RKO (cell line): ENCODE measurements around the gene SAMD4B.
"Not testable (repeated sequence)": the region's sequence is repeated elsewhere in the genome, so short reads cannot be mapped to it uniquely, and the experiment has no call there.

Experiments used
- DNase-seq: peaks from one replicate; pipeline ENCODE4 v3.0.0-alpha.2; 2016; ENCODE audit warnings: low spot score

Gene SAMD4B

DNA sequence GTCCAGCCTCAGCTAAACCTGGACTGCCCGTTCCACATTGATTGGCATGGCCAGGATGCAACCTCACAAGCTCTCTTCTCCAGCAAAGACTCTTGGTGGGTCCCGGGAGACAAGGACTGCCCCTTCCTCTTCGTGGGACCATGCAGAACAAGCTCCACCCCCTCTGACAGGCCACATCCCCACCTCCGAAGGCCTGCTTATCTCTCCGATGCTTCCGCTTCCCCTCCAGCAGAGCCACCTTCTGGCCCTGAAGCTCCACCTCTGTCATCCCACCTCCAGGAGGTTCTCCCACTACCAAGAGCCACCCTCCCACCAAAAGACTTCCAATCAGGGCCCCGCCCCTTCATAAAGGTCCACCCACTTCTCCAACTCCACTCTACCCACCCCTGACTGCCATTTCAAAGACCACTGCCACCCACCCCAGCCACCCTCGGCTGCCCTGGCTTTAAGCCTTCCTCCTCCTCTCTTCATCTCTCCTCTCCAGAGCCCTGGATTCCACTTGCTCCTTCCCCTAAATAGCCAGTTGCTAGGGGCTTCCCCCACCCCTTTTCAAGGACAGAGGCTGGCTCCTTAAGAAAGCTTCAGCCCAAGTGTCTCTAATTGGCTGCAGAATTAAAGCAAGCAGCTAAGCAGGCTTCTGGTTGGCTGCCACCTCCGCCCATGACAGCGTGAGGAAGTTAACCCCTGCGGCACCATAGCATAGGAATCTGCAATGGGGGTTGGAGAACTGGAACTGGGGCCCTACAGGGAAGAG lies 31.5 kb upstream of the SAMD4B start:
- DNase-seq = peak; percentile 18

DNA sequence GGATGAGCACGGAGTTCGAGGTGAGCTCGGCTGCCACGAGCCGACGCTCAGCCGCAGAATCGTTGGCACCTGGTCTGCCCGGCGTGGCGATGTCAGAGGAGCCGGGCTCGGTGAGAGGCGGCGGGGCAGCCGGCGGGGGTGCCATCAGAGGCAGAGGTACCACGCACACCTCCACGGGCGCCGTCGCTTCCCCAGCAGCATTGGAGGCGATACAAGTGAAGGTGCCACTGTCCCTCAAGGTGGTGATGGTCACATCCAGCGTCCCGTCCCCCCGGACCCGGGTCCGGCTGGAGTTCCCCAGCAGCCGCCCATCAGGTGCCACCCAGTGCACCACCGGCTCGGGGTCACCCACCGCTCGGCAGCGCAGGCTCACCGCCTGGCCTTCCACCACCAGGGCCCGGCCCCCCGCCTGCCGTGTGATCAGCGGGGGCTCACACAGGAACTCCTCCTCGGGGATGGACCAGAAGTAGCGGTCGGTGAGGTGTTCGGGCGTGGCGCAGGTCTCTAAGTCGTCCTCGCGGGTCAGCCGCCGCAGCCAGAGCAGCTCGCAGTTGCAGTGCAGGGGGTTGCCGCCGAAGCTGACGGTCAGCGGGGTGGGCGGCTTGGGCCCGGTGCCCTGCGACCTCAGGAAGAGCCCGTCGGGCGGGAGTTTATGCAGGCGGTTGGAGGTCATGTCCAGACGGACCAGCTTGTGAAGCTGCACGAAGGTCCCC lies 28.0 kb upstream of the SAMD4B start:
- DNase-seq = no peak

DNA sequence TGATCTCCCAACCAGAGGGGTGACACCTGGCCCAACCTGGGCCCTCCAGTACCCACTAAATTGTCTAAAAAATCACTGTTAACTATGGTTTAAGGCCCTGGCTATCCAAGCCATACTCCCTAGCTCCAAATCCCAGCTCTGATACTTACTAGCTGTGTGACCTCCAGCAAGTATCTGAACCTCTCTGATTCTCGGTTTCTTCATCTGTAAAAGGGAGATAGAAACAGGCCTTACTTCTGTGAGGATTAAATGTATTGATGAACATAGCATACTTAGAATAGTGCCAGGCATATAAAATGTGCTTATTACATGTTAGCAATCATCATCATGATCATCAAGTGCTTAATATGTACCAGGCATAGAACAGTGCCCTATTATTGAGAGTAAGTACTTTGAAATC lies 26.3 kb upstream of the SAMD4B start:
- no peak for DNase-seq

DNA sequence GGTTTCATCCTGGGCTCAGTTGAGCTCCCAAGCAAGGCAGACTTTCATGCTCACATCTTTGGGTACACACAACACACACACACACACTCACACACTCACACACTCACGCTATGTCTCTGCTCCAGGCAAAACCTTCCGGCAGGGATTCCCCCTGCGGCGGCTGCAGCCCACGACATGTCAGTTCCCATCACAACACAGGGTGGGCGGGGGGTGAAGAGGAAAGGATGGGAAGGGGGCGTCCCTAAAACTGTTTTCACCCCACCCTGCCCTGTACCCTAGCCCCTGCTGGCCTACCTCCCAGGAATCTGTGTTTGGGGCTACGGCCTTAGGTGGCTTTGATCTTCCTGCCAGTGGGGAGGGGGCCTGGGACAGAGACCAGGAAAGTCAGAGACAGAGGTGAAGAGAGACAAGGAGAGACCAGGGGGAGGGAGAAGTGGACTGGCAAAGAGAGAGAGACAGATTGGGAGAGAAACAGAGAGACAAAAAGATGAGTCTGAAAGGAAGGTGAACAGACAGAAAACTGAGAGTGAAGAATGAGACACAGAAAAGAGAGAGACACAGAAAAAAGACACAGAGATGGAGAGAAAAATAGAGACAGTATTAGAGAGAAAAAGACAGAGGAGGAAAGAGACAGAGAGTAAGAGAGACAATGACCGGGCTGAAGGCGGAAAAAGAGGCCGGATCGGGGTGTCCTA lies 25.4 kb upstream of the SAMD4B start:
- no peak for DNase-seq

DNA sequence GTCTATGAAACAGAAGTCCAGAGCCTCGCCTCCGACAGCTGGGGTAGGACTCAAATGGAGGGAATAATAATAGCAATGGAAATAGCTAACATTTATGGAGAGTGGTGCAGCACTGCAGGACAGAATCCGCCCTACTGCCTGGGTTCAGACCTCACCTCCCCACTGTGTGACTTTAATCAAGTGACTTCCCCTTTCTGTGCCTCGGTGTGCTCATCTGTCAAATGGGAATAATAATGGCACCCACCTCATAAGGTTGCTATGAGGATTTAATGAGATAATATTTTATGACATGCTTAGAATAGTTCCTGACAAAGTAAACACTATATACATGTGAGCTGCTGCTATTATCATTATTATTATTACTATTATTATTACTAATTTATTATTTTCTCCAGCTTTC lies 24.7 kb upstream of the SAMD4B start:
- no peak for DNase-seq

DNA sequence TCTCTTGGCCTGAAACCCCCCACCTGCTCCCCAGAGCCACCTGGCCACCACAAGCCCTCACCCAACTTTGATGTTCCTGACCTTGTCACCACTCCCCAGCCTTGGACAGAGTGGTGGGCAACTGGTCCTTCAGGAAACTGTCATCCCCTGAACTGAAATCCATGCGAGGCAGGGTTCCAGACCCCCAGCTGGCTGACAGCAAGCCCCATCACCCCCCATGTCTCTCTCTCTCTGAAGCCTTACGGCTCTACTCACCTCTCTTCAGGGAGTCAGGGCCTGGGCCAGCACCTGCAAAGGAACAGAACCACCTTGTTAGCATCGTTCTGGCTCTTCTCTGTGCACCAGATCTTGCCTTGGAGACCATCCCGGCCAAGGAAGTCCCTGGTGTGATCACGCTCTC lies 24.1 kb upstream of the SAMD4B start:
- DNase-seq = no peak

DNA sequence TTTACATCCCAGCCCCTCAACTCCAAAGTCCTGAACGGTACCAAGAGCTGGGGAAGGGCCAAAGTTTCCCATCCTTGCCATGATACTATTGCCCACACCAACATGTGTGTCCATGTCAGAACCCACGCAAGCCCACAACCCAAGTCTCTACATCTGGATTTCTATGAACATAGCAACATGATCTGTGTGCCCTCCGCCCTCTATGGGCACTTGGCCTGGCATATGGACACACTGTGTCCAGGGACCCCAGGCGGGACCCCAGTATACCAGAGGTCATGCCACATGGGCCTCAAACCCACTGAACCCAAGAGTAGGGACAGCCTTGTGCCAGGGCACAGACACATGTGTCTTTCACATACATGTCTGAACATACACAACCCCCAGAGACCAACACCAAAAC lies 23.5 kb upstream of the SAMD4B start:
- DNase-seq = no peak

DNA sequence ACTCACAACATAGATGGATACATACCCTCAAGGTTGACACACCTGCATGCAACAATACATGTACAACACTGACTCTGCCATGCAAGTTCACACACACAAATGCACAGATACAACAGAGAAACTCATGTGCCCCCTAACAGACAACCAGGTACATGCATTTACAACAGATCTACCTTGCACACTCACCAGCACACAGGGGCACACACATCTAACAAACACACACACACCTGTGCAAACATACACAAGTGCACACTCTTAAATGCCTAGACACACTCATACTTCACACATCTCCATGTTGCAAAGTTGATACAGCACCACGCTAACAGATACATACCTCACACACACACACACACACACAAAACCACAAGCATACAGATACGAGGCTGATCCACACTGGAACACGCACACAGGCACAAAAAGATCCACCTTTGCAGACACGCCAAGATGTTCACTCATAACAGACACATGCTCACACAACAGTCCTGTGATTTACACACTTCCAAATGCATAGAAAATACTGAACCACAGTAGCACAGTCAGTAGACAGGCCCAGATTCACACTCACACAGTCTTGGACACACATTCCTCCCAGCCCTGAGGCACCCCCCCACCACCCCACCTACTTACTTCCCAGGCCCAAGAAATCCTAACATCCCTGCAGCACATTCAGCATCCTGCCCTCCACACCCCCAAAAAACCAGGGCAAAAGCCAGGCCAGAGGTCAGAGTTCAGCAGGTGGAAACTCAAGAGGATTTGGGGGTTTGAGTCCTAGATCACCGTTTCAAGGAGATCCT lies 22.9 kb upstream of the SAMD4B start:
- DNase-seq = no peak

DNA sequence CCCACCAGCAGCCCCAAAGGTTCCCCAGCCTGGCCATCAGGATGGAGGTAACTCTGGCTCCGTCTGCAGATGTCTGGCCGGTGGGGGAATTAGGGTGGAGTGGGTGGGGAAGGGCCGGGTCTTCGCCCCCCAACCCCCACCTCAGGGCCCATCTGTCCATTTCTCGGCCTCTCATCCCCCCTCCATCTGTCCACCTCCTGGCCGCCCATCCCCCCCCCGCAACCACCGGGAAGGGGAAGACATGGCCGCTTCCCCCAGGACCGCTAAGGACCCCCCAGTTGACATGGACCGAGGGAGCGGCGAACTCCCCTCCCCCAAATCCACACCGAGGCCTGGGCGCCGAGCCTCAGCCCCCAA lies 22.4 kb upstream of the SAMD4B start:
- DNase-seq = no peak

DNA sequence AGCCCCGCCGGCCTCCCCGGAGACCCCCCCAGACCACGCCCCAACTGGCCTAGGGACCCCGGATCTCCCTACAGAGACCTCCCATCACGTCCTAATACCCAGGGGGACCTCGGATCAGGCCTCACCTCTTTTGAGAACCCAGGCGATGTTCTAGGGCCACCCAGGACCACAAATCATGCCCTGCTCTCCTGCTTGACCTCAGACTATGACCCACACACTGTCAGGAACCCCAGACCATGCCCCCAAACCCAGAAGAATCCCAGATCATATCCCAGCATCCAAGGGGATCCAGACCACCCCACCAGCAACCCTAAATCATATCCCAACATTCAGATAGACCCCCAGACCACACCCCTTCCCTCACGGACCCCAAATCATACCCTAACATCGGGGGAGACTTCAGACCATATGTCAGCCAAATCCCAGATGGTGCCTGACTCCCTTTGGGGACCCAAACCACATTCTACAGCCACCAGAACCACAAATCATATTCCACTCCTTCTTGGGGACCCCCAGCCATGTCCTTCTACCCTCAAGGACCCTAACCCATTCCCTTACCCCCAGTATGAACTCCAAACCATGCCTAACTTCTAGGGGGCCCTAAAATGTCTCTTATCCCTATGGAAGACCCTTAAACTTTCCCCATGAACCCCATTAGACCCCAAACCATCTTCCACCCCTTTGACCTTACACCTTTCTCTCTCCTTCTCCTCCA lies 20.9 kb upstream of the SAMD4B start:
- DNase-seq = no peak

DNA sequence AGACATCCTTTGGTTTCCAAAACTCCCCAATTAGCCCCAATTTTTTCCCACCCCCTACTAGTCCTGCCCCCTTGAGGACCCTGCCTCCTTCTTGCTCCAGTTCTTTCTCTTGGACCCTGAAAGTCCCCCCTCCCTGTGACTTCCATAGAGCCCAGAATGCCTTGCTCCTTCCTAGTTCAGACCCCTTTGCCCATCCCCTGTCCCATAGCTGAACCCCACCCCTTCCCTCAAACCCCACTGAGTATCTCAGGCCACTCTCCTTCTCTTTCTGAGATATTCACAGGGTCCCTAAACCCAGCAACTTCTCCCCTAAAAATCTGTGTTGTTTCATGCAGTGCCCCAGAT lies 20.4 kb upstream of the SAMD4B start:
- DNase-seq = no peak

DNA sequence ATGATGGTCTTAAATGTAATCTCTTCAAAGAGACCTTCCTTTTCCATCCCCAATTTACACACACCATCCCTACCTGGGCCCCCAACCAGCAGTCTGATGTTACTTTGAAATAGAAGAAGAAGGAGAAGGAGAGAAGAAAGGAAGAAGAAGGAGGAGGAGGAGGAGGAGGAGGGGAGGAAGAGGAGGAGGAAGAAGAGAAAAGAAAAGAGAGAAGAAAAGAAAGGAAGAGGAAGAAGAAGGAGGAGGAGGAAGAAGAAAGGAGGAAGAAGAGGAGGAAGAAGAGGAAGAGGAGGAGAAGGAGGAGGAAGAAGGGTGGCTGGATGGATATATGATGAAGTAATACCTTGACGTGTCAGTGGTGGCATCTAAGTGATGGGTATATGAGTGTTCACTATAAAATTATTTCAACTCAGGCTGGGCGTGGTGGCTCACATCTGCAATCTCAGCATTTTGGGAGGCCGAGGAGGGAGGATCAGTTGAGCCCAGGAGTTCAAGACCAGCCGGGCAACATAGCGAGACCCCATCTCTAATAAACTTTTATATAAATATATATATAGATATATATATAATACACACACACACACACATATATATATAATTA lies 17.9 kb upstream of the SAMD4B start:
- no peak for DNase-seq

DNA sequence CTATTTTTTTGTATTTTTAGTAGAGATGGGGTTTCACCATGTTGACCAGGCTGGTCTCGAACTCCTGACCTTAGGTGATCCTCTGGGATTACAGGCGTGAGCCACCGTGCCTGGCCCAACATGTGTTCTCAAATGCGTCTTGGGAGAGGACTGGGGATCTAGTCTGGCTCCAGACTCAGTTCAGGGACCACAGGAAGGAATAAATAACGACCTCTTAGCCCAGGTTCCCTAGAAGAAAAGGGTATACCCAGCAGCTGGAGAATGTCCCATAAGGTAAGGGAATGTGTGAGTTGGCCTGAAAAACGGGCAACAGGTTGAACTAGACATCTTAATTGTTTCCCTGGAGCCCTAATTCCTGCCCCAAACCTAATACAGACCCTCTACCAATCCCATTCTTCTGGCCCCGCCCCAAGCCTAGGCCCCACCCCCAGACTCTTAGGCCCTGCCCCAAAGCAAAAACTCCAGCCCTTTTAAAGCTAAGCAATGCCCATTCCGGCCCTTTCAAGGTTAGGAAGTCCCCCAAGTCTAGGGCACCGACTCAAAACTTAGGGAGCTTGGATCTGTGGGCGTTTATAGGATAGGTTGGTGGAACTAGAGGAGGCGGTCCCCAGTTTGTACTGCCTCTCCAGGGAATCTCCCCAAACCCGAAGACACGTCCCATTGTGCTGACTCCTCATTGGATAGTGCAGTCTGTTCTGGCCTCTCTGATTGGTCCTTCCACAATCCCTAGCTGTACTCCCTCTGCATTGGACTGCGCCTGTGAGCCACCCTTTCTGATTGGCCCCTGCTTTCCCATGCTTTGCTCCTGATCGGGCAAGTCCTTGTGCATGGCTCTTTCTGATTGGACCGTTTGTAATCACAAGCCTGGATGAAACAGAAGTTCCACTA lies 16.2 kb upstream of the SAMD4B start:
- DNase-seq = peak; percentile 46

DNA sequence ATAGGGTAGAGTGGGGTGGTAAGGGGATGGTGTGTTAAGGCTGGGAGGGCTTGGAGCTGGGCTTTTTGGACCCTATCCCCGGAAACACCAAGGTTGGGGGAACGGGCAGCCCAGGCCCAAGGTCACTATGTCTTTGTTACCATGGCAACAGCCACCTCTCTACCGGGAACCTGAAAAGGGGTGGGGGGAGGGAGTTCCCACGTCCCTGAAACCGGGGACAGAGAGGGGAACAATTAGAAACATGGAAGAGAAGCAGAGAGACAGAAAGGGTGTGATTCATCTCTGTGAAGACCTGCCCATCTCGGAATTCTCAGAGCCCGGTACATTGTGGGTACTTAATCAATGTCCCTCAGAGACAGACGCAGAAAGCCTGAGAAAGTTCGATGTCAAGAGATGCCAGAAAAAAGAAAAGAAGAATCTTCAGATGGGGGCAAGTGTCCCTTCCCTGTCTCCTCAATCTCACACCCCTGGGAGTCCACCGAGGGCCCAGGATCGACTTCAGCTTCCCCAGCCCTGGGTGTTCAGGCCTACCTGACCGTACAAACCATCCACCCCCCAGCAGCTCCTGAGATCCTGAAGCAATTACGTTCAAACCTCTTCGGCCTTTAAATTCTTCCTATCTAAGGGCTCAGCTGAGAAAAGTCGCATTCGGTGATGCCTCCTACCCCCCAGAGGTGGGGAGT lies 14.7 kb upstream of the SAMD4B start:
- no peak for DNase-seq

DNA sequence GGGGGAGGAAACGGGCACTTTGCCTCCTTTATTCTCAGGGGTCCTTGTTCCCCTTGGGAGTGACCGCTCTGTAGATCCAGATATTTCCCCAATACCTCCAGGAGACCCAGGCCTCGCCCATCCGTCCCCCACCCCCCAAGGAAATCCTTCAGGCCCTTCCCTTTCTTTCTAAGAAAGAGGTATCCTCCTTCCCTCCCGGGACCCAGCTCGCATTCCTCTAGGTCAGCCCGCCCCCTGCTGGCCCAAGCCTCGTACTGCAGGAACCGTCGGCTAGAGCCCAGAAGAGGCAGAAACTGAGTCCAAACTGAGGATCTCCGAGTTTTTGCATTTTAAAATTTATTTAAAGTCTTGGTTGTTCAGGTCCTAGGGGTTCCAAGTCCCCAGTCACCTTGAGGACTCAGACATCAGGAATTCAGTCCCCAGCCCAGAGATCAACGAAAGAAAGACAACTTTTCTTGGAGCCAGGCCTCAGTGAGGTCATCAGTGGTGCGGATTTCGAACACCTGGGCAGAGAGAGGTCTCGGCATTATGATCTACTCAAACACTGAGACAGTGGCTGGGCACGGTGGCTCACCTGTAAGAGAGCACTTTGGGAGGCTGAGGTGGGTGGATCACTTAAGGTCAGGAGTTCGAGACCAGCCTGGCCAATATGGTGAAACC lies 14.0 kb upstream of the SAMD4B start:
- DNase-seq = peak; percentile 54

DNA sequence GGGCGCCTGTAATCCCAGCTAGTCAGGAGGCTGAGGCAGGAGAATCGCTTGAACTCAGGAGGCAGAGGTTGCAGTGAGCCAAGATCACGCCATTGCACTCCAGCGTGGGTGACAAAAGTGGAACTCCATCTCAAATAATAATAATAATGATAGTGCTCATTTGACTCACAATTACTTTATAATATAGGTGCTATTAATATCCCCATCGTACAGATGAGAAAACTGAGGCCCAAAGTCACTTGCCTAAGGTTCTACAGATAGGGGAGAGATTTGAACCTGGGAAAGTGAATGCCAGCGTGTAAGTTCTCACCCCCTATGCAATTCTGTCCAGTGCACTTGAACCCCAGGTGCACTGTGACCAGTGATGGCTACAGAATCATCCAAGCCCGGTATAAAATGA lies 12.3 kb upstream of the SAMD4B start:
- DNase-seq = no peak

DNA sequence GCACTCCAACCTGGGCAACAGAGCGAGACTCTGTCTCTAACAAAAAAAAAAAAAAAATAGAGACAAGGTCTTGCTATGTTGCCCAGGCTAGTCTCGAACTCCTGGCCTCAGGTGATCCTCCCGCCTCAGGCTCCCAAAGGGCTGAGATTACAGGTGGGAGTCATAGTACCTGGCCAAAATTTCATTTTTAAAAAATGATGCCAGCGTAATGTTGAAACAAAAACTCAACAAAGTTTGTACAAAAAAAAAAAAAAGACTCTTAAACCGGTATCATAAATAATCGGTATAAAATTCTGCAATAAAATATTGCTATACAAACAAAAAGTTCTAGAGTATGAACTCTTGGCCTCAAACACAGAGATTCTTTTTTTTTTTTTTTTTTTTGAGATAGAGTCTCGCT lies 9.9 kb upstream of the SAMD4B start:
- no peak for DNase-seq

DNA sequence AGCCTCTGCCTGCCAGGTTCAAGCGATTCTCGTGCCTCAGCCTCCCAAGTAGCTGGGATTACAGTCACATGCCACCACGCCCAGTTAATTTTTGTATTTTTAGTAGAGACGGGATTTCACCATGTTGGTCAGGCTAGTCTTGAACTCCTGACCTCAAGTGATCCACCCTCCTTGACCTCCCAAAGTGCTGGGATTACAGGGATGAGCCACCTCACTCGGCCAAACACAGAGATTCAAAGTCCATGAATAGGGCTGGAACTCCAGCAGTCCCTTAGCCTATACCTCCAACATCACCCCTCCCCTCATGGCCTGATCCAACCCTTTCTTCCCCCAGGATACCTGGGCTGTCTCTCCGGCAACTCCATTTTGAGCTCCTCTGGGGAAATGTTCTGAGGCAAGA lies 9.5 kb upstream of the SAMD4B start:
- not testable (repeated sequence) for DNase-seq

DNA sequence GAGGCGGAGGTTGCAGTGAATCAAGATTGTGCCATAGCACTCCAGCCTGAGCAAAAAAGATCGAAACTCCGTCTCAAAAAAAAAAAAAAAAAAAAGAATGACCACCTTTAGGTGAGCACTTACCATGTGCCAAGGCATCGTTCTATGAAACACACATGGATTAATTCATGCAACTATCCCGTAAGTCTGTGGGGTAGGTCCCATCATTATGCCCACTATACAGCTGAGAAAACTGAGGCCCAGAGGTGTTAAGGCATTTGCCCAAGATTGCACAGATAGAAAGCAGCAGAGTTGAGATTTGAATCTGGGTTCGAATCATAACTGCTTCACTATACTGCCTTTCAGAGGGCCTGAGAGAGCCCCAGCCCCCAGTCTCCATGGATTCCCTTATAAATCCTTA lies 8.7 kb upstream of the SAMD4B start:
- no peak for DNase-seq
